Measurements from ENCODE around the gene TPTE.
"Not testable (repeated sequence)": the region's sequence is repeated elsewhere in the genome, so short reads cannot be mapped to it uniquely, and the experiment has no call there.

DNA sequence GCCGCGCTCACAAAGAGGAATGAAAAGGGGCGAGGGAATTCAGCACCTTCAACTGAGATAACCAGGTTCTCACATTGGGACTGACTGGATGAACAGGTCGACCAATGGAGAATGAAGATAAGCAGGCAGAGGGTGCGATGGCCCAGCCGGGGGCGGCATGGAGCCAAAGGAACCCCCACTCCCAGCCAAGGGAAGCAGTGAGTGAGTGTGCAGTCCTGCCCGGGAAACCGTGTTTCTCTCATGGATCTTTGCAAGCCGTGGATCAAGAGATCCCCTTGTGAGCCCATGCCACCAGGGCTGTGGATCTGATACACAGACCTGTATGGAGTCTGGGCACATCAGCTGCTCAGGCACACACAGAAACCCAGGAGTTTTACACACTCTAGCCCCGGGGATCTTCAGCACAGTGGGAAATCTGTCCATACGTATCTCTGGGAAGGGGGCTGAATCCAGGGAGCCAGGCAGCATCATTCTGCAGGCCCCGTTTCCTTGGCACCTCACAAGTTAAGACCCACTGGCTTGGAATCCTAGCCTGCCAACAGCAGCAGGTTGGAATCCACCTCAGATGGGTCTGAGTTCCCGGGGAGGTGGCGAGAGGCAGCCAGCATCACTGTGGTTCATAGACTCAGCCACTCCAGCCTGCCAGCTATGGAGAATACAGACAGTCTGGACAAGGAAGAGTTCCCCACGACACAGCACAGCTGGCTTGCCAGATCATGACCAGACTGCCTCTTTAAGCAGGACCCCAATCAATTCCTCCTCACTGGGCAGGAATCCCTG, 53.3 kb downstream of the TPTE start:
- TF ChIP-seq, protein P1, sequence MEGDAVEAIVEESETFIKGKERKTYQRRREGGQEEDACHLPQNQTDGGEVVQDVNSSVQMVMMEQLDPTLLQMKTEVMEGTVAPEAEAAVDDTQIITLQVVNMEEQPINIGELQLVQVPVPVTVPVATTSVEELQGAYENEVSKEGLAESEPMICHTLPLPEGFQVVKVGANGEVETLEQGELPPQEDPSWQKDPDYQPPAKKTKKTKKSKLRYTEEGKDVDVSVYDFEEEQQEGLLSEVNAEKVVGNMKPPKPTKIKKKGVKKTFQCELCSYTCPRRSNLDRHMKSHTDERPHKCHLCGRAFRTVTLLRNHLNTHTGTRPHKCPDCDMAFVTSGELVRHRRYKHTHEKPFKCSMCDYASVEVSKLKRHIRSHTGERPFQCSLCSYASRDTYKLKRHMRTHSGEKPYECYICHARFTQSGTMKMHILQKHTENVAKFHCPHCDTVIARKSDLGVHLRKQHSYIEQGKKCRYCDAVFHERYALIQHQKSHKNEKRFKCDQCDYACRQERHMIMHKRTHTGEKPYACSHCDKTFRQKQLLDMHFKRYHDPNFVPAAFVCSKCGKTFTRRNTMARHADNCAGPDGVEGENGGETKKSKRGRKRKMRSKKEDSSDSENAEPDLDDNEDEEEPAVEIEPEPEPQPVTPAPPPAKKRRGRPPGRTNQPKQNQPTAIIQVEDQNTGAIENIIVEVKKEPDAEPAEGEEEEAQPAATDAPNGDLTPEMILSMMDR (conservative IDR thresholded peaks at IDR 0.05 in 1 of 2, IDR thresholded peaks at IDR 0.05 in 1 of 2; ENCODE audit: low read depth in 1 of 2, low read length in 2 of 2), result not testable (repeated sequence)
- not testable (repeated sequence) for TF ChIP-seq EZH2 (IDR thresholded peaks at IDR 0.05; ENCODE audit: low read length, missing control alignments)

Data from fibroblast of lung (primary cell).